Cardiac septum (tissue), 1 donor: Measurements from ENCODE around the gene SUZ12. TPM values are rescaled to one million over a fixed set of nuclear protein-coding genes. Genes with fewer than 3 reads are reported as not detected.
"Not testable (repeated sequence)": the region's sequence is repeated elsewhere in the genome, so short reads cannot be mapped to it uniquely, and the experiment has no call there.

Experiments
- DNase-seq: peaks from one replicate; pipeline ENCODE4 v3.0.0-alpha.2; 2020; ENCODE audit warnings: low spot score
- intact Hi-C: fragments of 100-400 bp; cut with DNase I; formaldehyde crosslinking; loops from one replicate; pipeline ENCODE4 v1.14.0; 2022
- total RNA-seq: library from RNA; stranded (reverse); fragmentation: NEBNext Ultra II Directional; extraction: Animal tissue kit (Norgen Biotek cat#: 25700); gene quantifications from one replicate; pipeline ENCODE4 v1.2.1, GENCODE V29; 2021
- donor health status: DM: no; HTN: no; CAD: no.

The SUZ12 gene
- total RNA-seq, 1 donor from 2014 or later, result 14.7 TPM

DNA sequence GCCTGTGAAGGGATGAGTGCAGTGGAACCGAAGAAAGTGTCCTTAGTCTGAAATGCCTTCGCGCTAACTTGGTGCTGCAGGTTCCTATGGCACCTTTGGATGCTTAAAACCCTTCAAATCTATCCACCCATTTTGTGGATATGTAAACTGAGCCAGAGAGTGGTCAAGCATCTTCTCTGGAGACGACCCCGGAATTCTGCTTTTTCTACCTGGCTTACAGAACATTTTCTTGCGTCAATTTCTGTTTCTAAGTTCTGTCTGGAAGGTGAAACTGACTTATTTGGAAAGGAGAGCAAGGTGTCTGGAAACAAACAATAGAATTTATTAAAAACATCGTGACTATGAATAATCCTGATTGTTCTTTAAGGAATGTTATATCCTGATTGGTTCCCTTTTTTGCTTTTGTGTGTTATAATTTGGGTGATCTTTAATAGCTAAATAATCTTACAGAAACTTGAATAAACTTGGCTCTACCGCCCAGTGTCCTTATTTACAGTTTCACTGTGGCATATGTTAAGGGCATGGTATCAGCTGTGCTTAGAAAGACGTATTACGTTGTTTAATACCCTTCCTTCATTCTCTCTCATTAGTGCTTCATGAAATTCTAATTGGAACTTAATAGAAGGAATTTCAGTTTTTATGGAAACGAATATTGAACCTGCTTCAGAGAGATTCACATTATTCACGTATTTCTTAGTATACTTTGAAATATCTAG, 1.3 kb downstream of the SUZ12 start:
- intact Hi-C loops, DNase-seq: not testable (repeated sequence)

DNA sequence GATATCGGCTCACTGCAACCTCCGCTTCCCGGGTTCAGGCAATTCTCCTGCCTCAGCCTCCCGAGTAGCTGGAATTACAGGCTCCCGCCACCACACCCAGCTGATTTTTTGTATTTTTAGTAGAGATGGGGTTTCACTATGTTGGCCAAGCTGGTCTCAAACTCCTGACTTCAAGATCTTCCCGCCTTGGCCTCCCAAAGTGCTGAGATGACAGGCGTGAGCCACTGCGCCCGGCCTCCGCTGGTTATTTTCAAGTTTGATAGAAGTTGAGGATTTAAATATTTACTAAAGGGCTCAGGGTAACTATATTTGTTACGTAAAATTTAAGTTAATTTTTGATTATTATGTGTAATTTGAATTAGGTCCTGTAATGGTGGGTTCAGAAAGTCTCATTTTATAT, 5.1 kb downstream of the SUZ12 start:
- intact Hi-C loops, DNase-seq: not testable (repeated sequence)

DNA sequence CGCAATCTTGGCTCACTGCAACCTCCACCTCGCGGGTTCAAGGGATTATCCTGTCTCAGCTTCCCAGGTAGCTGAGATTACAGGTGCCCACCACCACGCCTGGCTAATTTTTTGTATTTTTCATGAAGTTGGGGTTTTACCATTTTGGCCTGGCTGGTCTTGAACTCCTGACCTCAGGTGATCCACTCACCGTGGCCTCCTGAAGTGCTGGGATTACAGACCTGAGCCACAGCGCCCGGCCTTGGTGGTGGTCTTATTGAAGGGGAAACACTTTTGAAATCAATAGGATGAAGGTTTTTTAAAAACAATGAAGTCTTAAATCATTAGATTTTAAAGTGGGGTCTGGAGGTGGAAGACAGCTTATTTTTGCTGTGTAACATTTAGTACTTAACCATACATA, 5.6 kb downstream of the SUZ12 start:
- not testable (repeated sequence) for DNase-seq

DNA sequence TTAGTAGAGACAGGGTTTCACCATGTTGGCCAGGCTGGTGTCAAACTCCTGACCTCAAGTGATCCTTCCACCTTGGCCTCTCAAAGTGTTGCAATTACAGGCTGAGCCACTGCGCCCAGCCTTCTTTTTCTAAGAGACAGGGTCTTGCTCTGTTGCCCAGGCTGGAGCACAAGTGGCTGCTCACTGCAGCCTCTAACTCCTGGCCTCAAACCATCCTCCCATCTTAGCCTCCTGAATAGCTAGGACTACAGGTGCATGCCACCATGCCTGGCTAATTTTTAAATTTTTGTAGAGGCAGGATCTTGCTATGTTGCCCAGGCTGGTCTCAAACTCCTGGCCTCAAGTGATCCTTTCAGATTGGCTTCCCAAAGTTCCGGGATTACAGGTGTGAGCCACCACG, 15.1 kb downstream of the SUZ12 start:
- intact Hi-C loops, DNase-seq: not testable (repeated sequence)

More for the DNA sequence above, 5.6 kb downstream of the SUZ12 start:
- intact Hi-C loops, result not testable (repeated sequence)

DNA sequence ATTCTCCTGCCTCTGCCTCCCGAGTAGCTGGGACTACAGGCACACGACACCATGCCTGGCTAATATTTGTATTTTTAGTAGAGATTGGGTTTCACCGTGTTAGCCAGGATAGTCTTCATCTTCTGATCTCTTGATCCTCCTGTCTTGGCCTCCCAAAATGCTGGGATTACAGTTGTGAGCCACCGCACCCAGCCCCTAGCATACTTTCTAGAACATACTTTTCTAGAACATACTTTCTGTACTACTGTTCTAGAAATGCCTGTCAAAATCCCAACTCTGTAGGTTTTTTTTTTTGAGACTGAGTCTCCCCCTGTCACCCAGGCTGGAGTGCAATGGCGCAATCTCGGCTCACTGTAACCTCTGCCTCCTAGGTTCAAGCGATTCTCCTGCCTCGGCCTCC, 27.3 kb downstream of the SUZ12 start:
- DNase-seq, intact Hi-C loops: not testable (repeated sequence)

DNA sequence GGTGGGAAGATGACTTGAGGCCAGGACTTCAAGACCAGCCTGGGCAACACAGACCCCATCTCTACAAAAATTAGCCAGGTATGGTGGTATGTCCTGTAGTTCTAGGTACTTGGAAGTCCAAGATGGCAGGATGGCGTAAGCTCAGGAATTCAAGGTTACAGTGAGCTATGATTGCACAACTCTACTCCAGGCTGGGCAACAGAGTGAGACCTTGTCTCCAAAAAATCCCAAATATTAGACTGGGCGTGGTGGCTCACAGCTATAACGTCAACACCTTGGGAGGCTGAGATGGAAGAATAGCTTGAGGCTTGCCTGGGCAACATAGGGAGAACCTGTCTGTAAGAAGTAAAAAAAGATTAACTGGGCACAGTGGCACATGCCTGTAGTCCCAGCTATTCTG, 30.8 kb downstream of the SUZ12 start:
- no peak for DNase-seq
- intact Hi-C loops, result no loop called here

DNA sequence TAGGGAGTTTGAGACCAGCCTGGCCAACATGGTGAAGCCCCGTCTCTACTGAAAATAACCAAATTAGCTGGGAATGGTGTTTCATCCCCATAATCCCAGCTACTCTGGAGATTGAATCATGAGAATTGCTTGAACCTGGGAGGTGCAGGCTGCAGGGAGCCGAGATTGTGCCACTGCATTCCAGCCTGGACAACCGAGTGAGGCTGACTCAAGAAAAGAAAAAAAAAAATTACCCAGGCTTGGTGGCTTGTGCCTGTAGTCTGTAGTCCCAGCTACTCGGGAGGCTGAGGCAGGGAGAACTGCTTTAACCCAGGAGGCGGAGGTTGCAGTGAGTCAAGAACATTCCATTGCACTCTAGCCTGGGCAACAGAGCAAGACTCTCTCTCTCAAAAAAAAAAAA, 33.6 kb downstream of the SUZ12 start:
- intact Hi-C loops, DNase-seq: not testable (repeated sequence)

DNA sequence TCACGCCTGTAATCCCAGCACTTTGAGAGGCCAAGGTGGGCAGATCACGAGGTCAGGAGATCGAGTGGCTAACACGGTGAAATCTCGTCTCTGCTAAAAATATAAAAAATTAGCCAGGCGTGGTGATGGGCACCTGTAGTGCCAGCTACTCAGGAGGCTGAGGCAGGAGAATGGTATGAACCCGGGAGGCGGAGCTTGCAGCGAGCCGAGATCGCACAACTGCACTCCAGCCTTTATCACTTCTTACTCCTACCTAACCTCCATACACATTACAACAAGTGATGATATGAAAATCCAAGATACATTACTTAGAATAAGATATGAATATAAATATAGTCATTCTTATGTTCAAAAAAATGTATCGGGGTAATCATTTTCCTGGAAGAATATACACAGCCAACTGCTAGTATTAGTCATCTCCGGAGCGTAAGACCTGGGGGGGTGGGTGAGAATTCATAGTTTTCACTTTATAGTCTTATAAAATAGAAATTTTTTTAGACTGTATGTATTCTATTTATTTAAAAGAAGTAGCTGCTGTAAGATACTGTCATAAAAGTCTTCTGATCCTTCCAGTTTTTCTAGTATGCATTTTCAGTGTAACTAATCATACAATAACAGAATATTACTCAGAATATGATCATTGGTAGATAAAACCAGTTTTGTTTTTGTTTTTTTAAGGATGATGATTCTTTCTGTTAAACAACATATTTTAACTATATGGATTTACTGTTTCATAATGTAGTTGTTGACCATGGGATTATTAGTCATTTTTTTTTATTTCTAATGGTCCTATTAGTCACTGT, 37.7 kb downstream of the SUZ12 start:
- DNase-seq, intact Hi-C loops: not testable (repeated sequence)

DNA sequence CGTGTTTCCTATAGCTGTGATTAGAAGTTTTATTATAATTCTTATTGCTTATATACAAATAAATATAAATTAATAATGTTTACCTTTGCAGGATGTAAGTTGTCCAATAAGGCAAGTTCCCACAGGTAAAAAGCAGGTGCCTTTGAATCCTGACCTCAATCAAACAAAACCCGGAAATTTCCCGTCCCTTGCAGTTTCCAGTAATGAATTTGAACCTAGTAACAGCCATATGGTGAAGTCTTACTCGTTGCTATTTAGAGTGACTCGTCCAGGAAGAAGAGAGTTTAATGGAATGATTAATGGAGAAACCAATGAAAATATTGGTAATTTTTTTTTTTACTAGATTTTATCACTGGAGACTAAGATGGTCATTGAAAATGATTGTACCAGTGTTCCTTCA, 38.6 kb downstream of the SUZ12 start:
- DNase-seq, intact Hi-C loops: not testable (repeated sequence)

DNA sequence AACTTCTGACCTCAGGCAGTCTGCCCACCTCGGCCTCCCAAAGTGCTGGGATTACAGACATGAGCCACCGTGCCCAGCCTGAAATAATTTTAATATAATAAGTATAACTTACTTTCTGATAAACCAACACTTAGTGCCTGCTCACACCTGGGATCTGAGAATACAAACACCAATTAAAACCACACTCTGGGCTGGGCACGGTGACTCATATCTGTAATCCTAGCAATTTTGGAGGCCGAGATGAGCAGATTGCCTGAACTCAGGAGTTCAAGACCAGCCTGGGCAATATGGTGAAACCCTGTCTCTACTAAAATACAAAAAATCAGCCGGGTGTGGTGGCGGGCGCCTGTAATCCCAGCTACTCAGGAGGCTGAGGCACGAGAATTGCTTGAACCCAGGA, 55.0 kb downstream of the SUZ12 start:
- DNase-seq, intact Hi-C loops: not testable (repeated sequence)

DNA sequence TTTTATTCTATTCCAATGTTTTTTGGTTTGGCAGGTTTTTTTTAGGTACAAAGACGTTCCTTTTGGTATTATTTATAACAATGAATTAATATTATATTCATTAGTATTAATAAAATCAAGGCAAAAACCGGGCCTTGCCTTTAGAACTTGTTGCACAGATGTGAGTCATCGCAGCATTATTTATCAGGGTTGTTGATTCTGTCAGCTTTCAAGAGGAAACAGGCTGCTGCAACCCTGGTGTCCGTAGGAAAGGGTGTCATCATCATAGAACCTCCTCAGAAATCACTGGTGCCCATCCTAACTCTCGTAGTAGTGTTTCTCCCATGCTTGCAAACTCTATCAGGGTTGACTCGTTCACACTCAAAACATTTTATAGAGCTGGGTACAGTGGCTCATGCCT, 60.2 kb downstream of the SUZ12 start:
- intact Hi-C loops, result no loop called here
- no peak for DNase-seq

DNA sequence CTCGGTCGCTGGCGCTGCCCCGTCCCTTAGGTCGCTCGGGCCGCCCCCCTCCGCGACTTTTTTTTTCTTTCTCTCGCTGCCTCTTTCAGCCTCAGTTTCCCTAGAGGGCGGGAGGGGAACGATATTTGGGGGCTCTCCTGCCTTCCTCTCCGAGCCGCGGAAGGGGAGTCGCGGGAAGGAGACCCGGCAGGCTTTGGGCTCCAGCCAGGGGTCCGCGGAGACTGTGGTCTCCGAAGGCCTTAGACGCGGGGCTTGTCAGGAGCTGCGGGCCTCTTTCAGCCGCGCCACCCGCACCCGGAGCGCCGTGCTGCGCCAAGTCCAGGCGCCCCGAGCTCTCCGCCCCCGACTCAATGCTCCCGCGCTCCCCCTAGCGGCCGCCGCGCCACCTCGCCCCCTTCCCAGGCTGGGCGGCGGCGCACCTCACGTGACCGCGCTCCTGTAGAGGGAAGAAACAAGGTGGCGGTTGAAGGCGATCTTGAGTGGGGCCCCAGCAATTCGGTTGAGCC, 70.2 kb downstream of the SUZ12 start, which contains the start of gene LRRC37B:
LRRC37B (plus strand) TSS at position 427 of the 506 bp plus-strand sequence. CDS start 14,010 bp downstream, outside the sequence.
- intact Hi-C loops, result loop anchor here (5.0 kb wide), 1 partner anchor 130 kb away; no protein-coding TSS in a partner anchor
- DNase-seq, result peak; percentile 97

DNA sequence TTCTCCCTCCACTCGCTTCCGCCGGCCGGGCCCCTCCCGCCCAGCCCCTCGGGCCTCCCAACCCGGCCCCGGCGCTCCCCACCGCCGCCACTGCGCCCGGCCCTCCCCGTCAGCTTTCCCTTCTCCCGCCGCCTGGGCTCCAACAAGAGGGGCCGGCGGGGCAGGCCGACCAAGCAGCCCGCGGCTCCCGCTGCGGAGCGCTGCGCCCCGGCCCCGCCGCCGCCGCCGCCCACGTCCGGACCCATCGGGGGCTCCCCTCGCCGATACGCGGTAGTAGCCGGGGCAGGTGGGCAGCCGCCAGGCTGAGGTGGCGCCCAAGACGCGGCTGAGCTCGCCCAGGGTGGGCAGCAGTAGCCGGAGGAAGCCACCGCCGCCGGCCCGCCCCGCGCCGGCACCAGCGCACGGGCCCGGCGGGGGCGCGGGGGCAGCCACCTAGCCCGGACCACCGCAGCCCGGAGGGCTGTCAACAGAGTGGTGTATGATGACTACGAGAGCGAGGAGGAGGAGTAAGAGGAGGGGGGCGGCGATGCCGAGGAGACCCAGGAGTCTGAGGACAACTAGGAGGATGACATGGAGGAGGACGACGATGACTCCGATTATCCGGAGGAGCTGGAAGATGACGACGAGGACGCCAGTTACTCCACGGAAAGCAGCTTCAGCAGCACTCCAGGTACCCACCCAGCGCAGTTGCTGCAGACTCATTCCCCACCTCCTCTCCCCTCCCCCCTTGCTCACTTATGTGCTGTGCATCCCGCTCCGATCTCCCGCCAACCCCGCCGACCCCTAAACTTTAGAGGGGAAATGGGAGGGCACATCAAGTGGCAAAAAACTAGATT, 70.9 kb downstream of the SUZ12 start:
- intact Hi-C loops, result loop anchor here (5.0 kb wide), 1 partner anchor 130 kb away; no protein-coding TSS in a partner anchor
- DNase-seq, result peak; percentile 77

DNA sequence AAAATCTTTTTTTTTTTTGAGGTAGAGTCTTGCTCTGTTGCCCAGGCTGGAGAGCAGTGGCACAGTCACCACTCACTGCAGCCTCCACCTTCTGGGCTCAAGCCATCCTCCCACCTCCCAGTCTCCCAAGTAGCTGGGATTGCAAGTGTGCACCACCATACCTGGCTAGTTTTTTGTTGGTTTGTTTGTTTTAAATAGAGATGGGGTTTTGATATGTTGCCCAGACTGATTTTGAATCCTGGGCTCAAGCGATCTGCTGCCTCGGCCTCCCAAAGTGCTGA, 72.4 kb downstream of the SUZ12 start:
- intact Hi-C loops, result loop anchor here (5.0 kb wide), 1 partner anchor 128 kb away; no protein-coding TSS in a partner anchor

DNA sequence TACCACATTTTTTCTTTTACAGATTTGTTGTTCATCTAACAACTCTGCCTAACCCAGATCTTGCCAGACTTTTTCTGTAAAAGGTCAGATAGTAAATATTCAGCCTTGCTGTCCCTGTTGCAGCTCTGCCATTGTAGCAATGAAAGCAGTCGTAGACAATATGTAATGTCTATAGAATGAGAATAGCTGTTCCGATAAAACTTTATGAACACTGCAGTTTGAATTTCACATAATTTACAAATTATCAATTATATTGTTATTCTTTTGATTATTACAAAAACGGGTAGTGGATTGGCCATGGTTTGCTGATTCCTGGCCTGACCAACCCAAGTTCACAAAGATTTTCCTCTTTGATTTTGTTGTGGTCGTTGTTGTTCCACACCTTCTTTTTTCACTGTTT, 73.3 kb downstream of the SUZ12 start:
- intact Hi-C loops, result no loop called here

More for the DNA sequence above, 72.4 kb downstream of the SUZ12 start:
- no peak for DNase-seq

DNA sequence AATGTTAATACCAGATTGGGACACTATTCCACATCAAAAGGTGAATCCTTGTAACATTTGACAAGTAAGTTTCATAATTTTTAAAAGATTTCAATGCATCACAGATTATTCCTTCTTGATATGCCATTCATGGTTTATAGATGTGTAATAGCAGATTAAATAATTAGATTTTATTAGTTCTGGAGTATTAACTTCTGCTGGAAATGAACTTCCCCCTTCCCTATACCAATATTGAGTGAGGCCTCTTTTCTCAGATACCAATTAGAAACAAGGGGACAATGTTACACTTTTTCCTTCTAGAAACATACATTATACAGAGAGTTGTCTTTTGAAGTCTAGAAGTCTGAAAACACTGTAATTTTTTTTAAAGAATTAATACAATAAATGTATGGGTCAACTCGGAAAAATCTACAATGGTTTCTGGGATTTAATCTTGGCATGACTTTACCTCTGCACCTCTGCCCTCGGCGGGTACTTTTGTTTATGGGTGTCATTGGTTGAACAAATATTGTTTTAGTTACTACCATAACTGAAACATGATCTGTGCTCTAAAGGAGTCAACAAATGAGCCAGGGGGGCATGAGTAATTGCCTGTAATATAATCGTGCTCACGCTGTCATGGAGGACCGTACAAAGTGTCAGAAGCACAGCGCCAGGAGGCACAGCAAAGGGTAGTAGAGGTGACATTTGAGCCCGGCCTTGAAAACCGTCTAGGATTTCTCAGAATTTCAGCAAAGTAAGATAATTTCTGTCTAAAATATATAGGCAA, 78.6 kb downstream of the SUZ12 start:
- DNase-seq, result no peak
- intact Hi-C loops, result no loop called here

More for the DNA sequence above, 73.3 kb downstream of the SUZ12 start:
- DNase-seq, result no peak

DNA sequence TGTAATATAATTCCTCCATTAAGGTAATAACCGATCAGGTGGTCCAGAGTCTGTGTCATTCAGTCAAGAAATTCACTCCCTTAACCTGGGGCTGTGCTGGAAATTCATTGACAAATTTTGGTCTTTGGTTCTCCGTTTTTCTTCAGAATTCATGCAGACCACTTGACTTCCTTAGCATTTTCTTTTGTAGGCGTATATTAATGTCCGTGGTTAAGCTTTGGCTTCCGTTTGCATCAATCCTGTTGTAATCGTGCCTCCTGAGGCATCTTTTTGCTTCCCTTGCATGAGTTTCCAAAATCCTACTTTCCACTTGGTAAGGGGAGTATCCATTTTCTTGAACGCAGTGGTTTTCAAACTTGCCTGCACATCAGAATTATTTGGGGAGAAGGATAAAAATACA, 79.4 kb downstream of the SUZ12 start:
- intact Hi-C loops, result no loop called here
- no peak for DNase-seq

DNA sequence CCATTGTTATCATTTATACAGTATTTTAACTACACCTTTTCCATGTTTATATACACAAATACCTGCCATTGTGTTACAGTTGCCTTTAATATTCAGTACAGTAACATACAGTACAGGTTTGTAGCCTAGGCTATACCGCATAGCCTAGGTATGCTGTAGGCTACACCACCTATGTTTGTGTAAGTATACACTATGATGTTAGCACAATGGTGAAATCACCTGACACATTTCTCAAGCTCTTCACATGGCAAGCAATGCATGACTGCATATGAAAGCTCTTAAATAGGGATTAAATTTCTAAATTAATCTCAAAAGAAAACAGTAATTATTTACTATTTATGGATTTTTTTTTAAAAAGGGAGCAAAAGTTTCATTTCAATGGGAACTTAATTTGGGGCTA, 82.4 kb downstream of the SUZ12 start:
- no peak for DNase-seq
- intact Hi-C loops, result no loop called here
